ENCODE results near the gene WASL. TPM values are rescaled to one million over a fixed set of nuclear protein-coding genes. Genes with fewer than 3 reads are reported as not detected.

Gene WASL
- total RNA-seq, 1 experiment from 2014 or later = 39.3 TPM

DNA sequence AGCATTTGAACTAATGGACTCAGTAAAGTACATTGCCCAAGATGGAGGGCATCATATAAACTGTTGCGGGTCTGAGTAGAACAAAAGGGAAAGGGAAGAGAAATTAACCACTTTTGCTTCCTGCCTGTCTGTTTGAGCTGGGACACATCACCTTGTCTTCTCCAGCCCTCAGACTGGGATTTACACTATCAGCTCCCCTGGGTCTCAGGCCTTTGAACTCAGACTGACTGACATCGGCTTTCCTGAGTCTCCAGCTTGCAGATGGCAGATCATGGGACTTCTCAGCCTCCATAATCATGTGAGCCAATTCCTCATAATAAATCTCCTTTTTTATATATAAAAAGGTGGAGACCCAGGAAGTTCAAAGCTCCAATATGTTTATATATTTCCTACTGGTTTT is 23.0 kb upstream of the WASL start:
- H4K8ac ChIP-seq (replicated peaks; ENCODE audit: insufficient read length, low read depth, low read length) = no peak overlapping the region
- no peak overlapping the region for H2BK5ac ChIP-seq (ENCODE audit: insufficient read length, low read length)
- peaks cover 2% of the 10 kb centered on the region; the same call in 1 of the 2 replicates for H3K27me3 ChIP-seq (ENCODE audit: insufficient read depth, low read length)
- H3K79me1 ChIP-seq (ENCODE audit: insufficient read depth, low read depth, low read length, poor library complexity, severe bottlenecking) = no peaks in the 10 kb centered on the region
- no peak overlapping the region for H2BK20ac ChIP-seq (ENCODE audit: low read depth, low read length, poor library complexity, severe bottlenecking)
- H2BK120ac ChIP-seq (ENCODE audit: low read depth, low read length, poor library complexity, severe bottlenecking) = no peak overlapping the region
- no peak for DNase-seq
- H3K27ac Mint-ChIP-seq = no peak overlapping the region; a peak in 1 of 7 replicates
- peaks cover 2% of the 10 kb centered on the region; the same call in 1 of the 2 replicates for H3K4me1 ChIP-seq (ENCODE audit: insufficient read depth, low read length)
- no CpG with 5 or more reads among the region's 2 CpGs for WGBS (ENCODE audit: extremely low coverage, insufficient read length, low lambda C conversion rate)
- no peak overlapping the region for H2AK5ac ChIP-seq (ENCODE audit: insufficient read length, low read length)
- no peak overlapping the region for H3K18ac ChIP-seq (ENCODE audit: insufficient read length, low read depth, low read length)
- H3K4me2 ChIP-seq (ENCODE audit: insufficient read depth, insufficient read length, low read length) = no peak overlapping the region
- no peaks in the 10 kb centered on the region for H4K20me1 ChIP-seq (ENCODE audit: control insufficient read depth, insufficient read depth, insufficient read length)
- H3K4me1 Mint-ChIP-seq = peaks cover 14 to 29% of the 10 kb centered on the region in 2 experiments
- no peaks in the 10 kb centered on the region for H3K23me2 ChIP-seq (ENCODE audit: insufficient read length, low read depth, low read length, poor library complexity, severe bottlenecking)
- no peak overlapping the region for H2BK12ac ChIP-seq (ENCODE audit: insufficient read length, low read depth, low read length)
- no peak overlapping the region for H3K27ac ChIP-seq (ENCODE audit: insufficient read length, low read depth, low read length)
- no peak overlapping the region for H4K91ac ChIP-seq (ENCODE audit: insufficient read length, low read depth, low read length)
- H3K79me2 ChIP-seq (ENCODE audit: insufficient read depth, low read length) = no peaks in the 10 kb centered on the region
- H3K4me3 Mint-ChIP-seq = no peak overlapping the region
- no peaks in the 10 kb centered on the region for H3K9me3 ChIP-seq (ENCODE audit: control insufficient read depth, low read depth, low read length)
- H3K36me3 Mint-ChIP-seq (ENCODE audit: insufficient read depth in 1 of 3, low read depth in 3 of 3) = no peaks in the 10 kb centered on the region
- H3K56ac ChIP-seq (ENCODE audit: insufficient read length, low read depth, low read length) = no peak overlapping the region
- H4K5ac ChIP-seq (ENCODE audit: insufficient read length, low read depth, low read length) = no peak overlapping the region
- no peak for TF ChIP-seq CTCF (conservative IDR thresholded peaks at IDR 0.05)
- no peak overlapping the region for H3T11ph ChIP-seq (ENCODE audit: low read length)
- H3K9ac ChIP-seq (ENCODE audit: extremely low read depth, insufficient read length, low read length) = no peak overlapping the region
- H3K4ac ChIP-seq (ENCODE audit: low read depth, low read length) = no peak overlapping the region
- no peak overlapping the region for H2BK15ac ChIP-seq (ENCODE audit: low read depth, low read length)
- no peak overlapping the region for H2AFZ ChIP-seq (ENCODE audit: low read length)
- H3K27me3 Mint-ChIP-seq (ENCODE audit: low read depth) = no peaks in the 10 kb centered on the region
- H3K23ac ChIP-seq (ENCODE audit: insufficient read length, low read depth, low read length) = no peak overlapping the region
- H3K14ac ChIP-seq (ENCODE audit: insufficient read depth, low read length) = no peak overlapping the region
- no peaks in the 10 kb centered on the region for H3K9me3 Mint-ChIP-seq
